DND-41 (cell line): Measurements from ENCODE around the gene GH2.

ENCODE experiments used
- EZH2 ChIP-seq: IDR thresholded peaks from 3 replicates; pipeline ENCODE4 v1.6.1; 2012; ENCODE audit warnings: borderline replicate concordance, low read depth, mild to moderate bottlenecking, moderate library complexity, low read length, inconsistent platforms; ENCODE audit not compliant: severe bottlenecking
- TF ChIP-seq, protein P1 (sequence below): IDR thresholded peaks from 2 replicates; pipeline ENCODE4 v1.5.1; 2012; ENCODE audit warnings: borderline replicate concordance, low read length, moderate library complexity, mild to moderate bottlenecking; ENCODE audit not compliant: poor library complexity, severe bottlenecking; ENCODE audit errors: extremely low read depth

GRCh38 chr17:63930951-63931575 lies 49.3 kb upstream of the GH2 start:
- no peak for TF ChIP-seq EZH2
- TF ChIP-seq, protein P1, sequence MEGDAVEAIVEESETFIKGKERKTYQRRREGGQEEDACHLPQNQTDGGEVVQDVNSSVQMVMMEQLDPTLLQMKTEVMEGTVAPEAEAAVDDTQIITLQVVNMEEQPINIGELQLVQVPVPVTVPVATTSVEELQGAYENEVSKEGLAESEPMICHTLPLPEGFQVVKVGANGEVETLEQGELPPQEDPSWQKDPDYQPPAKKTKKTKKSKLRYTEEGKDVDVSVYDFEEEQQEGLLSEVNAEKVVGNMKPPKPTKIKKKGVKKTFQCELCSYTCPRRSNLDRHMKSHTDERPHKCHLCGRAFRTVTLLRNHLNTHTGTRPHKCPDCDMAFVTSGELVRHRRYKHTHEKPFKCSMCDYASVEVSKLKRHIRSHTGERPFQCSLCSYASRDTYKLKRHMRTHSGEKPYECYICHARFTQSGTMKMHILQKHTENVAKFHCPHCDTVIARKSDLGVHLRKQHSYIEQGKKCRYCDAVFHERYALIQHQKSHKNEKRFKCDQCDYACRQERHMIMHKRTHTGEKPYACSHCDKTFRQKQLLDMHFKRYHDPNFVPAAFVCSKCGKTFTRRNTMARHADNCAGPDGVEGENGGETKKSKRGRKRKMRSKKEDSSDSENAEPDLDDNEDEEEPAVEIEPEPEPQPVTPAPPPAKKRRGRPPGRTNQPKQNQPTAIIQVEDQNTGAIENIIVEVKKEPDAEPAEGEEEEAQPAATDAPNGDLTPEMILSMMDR = no peak
